ENCODE data around the gene AMY1B.
"Not testable (repeated sequence)": the region's sequence is repeated elsewhere in the genome, so short reads cannot be mapped to it uniquely, and the experiment has no call there.

Gene AMY1B

DNA sequence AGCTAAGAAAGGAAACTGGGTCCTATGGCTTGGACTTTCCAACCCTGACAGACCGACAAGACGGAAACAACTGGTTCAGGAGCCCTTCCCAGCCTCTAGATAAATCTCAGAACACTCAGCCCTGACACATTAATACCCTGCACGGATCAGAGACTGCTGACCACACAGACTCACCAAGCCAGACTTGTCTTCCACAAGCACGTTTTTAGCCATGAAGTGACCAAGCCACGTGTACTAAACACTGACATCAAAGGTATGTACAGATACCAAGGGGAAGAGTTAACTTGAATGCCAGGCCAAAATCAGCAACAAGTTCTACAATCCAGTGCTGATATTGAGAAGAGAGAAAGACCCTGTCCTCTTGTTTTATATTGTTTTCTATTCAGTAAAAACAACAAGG lies at the start of gene AMY1B:
TSS of gene AMY1B (minus strand) at position 101 of the 400 bp plus-strand sequence. CDS start 571 bp downstream, outside the sequence.
- H3K27ac ChIP-seq; DNase-seq (ENCODE audit: low read depth, low spot score): not testable (repeated sequence)

DNA sequence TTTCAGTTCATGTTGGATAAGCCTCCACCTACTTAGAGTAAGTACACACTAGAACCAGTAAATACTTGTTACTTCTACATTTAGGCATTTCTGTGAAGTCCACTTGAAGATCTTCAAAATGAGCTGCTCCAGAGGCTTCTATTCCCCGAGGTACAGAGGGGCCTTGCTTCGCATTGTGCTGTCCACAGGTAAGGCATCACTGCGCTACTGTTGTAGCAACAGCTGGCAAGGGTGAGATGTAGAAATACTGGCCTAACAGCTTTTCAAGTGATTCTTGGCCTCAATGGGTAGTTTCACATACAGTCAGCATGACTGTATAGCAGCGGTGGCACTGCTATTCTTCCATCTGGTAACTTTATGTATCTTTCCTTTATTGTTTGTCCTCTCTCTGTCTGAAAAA lies 49.0 kb upstream of the AMY1B start:
- DNase-seq (ENCODE audit: low read depth, low spot score) = not testable (repeated sequence)

DNA sequence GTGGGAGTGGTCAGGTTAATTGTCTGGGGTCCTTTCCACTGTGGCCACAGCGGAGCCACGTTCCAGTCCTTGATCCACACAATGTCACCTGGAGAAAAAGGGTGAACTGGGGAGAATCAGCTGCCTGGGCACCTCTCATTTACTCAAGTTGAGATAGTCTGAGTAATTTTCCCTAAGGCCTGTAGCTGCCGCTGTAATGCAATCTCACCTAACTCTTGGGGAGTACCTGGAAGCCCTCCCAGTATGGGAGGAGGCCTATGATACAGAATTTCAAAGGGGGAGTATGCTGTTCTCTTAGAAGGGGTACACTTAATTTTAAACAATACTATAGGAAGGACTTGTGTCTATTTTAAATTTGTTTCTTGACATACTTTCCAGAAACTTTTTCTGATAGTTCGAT lies 48.4 kb upstream of the AMY1B start:
- DNase-seq (ENCODE audit: low read depth, low spot score); H3K27ac ChIP-seq: not testable (repeated sequence)

More for the DNA sequence above, 49.0 kb upstream of the AMY1B start:
- not testable (repeated sequence) for H3K27ac ChIP-seq

DNA sequence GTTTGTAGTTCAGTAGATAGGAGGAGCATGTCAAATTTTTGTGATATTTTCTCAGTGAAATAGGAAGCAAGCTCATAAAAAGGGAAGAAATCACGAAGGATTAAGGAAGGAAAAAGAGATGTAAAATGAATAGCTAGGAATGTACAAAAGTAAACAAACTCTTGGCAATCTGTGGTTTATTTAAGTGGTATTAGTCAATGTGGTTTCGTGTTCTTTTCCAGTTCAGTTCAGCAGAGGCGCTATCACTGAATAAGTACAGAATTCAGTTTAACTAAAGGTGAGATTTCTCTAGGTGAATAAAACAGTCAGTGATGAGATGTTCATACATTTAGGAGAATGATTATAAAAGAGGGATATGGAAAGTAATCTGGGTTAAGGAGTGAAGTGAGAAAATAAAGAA lies 42.0 kb upstream of the AMY1B start:
- DNase-seq (ENCODE audit: low read depth, low spot score) = not testable (repeated sequence)

DNA sequence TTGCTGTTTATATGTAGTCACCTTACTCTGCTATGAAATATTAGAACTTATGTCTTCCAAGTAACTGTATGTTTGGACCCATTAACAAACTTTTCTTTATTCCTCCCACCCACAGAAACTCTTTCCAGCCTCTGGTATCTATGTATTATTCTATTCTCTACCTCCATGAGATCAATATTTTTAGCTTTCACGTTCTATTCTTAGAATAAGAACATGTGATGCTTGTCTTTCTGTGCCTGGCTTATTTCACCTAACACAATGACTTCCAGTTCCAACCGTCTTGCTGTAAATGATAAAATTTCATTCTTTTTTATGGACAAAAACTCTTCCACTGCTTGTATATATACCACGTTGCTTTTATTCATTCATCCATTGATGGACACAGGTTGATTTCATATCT lies 39.3 kb upstream of the AMY1B start:
- H3K27ac ChIP-seq = not testable (repeated sequence)

More for the DNA sequence above, 42.0 kb upstream of the AMY1B start:
- not testable (repeated sequence) for H3K27ac ChIP-seq

DNA sequence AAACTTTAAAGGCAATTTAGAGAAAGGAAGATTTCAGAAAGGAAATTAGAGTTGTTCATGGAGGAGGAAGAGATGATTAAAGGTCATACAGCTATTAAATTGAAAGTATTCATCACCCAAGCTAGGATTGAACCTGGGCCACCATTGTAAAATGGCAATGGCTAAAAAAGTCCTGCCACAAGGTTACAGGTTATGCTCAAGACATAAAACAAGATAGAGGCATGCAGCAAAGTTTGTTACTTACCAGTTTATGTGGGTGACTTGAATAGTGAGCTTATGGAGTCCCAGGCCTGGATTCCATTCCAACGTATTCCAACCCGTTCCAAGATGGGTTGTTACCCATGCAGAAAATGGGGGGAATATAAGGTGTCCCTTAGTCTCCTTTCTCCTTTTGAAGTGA lies 25.5 kb upstream of the AMY1B start:
- not testable (repeated sequence) for DNase-seq (ENCODE audit: low read depth, low spot score); H3K27ac ChIP-seq

More for the DNA sequence above, 39.3 kb upstream of the AMY1B start:
- not testable (repeated sequence) for DNase-seq (ENCODE audit: low read depth, low spot score)

DNA sequence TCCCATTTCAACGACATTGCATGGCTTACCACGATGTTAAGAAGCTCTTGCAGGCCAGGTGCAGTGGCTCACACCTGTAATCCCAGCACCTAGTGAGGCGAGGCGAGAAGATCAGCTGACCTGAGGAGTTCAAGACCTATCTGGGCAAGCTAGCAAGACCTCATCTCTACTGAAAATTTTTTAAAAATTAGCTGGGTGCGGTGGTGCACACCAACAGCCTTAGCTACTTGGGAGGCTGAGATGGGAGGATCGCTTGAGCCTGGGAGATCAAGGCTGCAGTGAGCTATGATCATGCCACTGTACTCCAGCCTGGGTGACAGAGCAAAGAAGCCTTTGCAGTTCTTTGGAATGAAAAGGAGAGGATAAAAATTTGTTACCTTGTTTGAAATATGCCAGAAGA lies 21.4 kb upstream of the AMY1B start:
- not testable (repeated sequence) for H3K27ac ChIP-seq; DNase-seq (ENCODE audit: low read depth, low spot score)

DNA sequence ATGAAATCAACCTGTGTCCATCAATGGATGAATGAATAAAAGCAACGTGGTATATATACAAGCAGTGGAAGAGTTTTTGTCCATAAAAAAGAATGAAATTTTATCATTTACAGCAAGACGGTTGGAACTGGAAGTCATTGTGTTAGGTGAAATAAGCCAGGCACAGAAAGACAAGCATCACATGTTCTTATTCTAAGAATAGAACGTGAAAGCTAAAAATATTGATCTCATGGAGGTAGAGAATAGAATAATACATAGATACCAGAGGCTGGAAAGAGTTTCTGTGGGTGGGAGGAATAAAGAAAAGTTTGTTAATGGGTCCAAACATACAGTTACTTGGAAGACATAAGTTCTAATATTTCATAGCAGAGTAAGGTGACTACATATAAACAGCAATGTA lies 14.4 kb upstream of the AMY1B start:
- DNase-seq (ENCODE audit: low read depth, low spot score); H3K27ac ChIP-seq: not testable (repeated sequence)

DNA sequence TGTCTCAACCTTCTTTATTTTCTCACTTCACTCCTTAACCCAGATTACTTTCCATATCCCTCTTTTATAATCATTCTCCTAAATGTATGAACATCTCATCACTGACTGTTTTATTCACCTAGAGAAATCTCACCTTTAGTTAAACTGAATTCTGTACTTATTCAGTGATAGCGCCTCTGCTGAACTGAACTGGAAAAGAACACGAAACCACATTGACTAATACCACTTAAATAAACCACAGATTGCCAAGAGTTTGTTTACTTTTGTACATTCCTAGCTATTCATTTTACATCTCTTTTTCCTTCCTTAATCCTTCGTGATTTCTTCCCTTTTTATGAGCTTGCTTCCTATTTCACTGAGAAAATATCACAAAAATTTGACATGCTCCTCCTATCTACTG lies 11.7 kb upstream of the AMY1B start:
- not testable (repeated sequence) for H3K27ac ChIP-seq; DNase-seq (ENCODE audit: low read depth, low spot score)

DNA sequence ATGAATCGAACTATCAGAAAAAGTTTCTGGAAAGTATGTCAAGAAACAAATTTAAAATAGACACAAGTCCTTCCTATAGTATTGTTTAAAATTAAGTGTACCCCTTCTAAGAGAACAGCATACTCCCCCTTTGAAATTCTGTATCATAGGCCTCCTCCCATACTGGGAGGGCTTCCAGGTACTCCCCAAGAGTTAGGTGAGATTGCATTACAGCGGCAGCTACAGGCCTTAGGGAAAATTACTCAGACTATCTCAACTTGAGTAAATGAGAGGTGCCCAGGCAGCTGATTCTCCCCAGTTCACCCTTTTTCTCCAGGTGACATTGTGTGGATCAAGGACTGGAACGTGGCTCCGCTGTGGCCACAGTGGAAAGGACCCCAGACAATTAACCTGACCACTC lies 5.2 kb upstream of the AMY1B start:
- DNase-seq (ENCODE audit: low read depth, low spot score); H3K27ac ChIP-seq: not testable (repeated sequence)

DNA sequence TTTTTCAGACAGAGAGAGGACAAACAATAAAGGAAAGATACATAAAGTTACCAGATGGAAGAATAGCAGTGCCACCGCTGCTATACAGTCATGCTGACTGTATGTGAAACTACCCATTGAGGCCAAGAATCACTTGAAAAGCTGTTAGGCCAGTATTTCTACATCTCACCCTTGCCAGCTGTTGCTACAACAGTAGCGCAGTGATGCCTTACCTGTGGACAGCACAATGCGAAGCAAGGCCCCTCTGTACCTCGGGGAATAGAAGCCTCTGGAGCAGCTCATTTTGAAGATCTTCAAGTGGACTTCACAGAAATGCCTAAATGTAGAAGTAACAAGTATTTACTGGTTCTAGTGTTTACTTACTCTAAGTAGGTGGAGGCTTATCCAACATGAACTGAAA lies 4.7 kb upstream of the AMY1B start:
- not testable (repeated sequence) for H3K27ac ChIP-seq; DNase-seq (ENCODE audit: low read depth, low spot score)

DNA sequence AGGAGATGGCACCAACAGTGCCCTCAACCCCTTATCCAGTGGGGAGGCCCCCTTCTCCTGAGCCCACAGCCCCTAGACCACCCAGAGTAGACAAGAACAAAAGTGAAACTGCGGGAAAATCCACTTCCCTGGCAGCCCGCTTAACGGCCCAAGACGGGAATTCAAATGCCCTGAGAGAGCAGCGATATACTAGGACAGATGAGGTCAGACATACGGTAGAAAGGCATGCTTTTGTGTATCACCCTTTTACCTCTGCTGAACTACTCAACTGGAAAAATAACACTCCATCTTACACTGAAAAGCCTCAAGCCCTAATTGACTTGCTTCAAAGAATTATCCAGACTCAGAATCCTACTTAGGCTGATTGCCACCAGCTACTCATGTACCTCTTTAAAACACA lies 1.4 kb upstream of the AMY1B start:
- not testable (repeated sequence) for H3K27ac ChIP-seq; DNase-seq (ENCODE audit: low read depth, low spot score)

DNA sequence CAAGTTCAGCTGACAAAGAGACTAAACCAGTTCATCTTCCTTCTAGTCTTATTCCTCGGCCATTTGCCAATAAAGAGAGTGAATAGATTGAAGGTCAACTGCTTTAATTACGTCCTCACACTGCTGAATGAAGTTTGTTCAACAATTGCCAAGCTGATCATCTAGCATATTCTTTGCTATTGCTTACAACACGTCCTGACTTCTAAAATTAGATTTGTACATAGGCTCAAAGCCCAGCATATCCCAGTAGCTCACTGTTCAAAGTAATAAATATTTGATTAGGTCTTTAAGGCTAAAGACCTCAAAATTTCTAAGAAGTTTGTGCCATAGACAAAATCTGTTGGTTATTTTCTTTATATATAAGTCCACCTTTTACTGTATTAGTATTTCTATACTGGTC lies 19.7 kb downstream of the AMY1B start:
- H3K27ac ChIP-seq; DNase-seq (ENCODE audit: low read depth, low spot score): not testable (repeated sequence)

DNA sequence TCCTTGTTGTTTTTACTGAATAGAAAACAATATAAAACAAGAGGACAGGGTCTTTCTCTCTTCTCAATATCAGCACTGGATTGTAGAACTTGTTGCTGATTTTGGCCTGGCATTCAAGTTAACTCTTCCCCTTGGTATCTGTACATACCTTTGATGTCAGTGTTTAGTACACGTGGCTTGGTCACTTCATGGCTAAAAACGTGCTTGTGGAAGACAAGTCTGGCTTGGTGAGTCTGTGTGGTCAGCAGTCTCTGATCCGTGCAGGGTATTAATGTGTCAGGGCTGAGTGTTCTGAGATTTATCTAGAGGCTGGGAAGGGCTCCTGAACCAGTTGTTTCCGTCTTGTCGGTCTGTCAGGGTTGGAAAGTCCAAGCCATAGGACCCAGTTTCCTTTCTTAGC lies 40.5 kb downstream of the AMY1B start, which contains the start of gene AMY1A:
TSS of gene AMY1A (plus strand) at position 301 of the 400 bp plus-strand sequence. CDS start 571 bp downstream, outside the sequence.
- DNase-seq (ENCODE audit: low read depth, low spot score); H3K27ac ChIP-seq: not testable (repeated sequence)

DNA sequence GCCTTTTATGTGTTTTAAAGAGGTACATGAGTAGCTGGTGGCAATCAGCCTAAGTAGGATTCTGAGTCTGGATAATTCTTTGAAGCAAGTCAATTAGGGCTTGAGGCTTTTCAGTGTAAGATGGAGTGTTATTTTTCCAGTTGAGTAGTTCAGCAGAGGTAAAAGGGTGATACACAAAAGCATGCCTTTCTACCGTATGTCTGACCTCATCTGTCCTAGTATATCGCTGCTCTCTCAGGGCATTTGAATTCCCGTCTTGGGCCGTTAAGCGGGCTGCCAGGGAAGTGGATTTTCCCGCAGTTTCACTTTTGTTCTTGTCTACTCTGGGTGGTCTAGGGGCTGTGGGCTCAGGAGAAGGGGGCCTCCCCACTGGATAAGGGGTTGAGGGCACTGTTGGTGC lies 41.9 kb downstream of the AMY1B start:
- not testable (repeated sequence) for DNase-seq (ENCODE audit: low read depth, low spot score)

DNA sequence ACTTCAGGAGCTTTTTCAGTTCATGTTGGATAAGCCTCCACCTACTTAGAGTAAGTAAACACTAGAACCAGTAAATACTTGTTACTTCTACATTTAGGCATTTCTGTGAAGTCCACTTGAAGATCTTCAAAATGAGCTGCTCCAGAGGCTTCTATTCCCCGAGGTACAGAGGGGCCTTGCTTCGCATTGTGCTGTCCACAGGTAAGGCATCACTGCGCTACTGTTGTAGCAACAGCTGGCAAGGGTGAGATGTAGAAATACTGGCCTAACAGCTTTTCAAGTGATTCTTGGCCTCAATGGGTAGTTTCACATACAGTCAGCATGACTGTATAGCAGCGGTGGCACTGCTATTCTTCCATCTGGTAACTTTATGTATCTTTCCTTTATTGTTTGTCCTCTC lies 45.1 kb downstream of the AMY1B start:
- not testable (repeated sequence) for DNase-seq (ENCODE audit: low read depth, low spot score); H3K27ac ChIP-seq

More for the DNA sequence above, 41.9 kb downstream of the AMY1B start:
- not testable (repeated sequence) for H3K27ac ChIP-seq

DNA sequence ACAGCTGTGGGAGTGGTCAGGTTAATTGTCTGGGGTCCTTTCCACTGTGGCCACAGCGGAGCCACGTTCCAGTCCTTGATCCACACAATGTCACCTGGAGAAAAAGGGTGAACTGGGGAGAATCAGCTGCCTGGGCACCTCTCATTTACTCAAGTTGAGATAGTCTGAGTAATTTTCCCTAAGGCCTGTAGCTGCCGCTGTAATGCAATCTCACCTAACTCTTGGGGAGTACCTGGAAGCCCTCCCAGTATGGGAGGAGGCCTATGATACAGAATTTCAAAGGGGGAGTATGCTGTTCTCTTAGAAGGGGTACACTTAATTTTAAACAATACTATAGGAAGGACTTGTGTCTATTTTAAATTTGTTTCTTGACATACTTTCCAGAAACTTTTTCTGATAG lies 45.7 kb downstream of the AMY1B start:
- H3K27ac ChIP-seq; DNase-seq (ENCODE audit: low read depth, low spot score): not testable (repeated sequence)

DNA sequence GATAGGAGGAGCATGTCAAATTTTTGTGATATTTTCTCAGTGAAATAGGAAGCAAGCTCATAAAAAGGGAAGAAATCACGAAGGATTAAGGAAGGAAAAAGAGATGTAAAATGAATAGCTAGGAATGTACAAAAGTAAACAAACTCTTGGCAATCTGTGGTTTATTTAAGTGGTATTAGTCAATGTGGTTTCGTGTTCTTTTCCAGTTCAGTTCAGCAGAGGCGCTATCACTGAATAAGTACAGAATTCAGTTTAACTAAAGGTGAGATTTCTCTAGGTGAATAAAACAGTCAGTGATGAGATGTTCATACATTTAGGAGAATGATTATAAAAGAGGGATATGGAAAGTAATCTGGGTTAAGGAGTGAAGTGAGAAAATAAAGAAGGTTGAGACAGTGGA lies 52.1 kb downstream of the AMY1B start:
- not testable (repeated sequence) for H3K27ac ChIP-seq; DNase-seq (ENCODE audit: low read depth, low spot score)

DNA sequence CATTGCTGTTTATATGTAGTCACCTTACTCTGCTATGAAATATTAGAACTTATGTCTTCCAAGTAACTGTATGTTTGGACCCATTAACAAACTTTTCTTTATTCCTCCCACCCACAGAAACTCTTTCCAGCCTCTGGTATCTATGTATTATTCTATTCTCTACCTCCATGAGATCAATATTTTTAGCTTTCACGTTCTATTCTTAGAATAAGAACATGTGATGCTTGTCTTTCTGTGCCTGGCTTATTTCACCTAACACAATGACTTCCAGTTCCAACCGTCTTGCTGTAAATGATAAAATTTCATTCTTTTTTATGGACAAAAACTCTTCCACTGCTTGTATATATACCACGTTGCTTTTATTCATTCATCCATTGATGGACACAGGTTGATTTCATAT lies 54.8 kb downstream of the AMY1B start:
- DNase-seq (ENCODE audit: low read depth, low spot score); H3K27ac ChIP-seq: not testable (repeated sequence)

Data from epithelial cell of prostate (primary cell).